GM12878 (cell line): ENCODE results near the gene TIGD4.

Experiments used
- BMI1 ChIP-seq: fragments of 450-650 bp; IDR thresholded peaks from 2 replicates; pipeline ENCODE4 v1.6.1; 2016; ENCODE audit warnings: mild to moderate bottlenecking, moderate library complexity, borderline replicate concordance
- CREB1 ChIP-seq: IDR thresholded peaks from 2 replicates; pipeline ENCODE4 v1.6.1; 2012; ENCODE audit warnings: low read depth, mild to moderate bottlenecking, inconsistent platforms
- CTCF ChIP-seq, 3 experiments: IDR thresholded peaks in 2 of 3; conservative IDR thresholded peaks in 1 of 3; 2 replicates each; pipeline ENCODE4 v1.5.1; 2011; ENCODE audit warnings: low read depth in 3 of 3, low read length in 3 of 3, mild to moderate bottlenecking in 3 of 3, control low read depth in 2 of 3, moderate library complexity in 2 of 3, inconsistent platforms in 1 of 3, mixed read lengths in 1 of 3; ENCODE audit not compliant: control insufficient read depth in 2 of 3, insufficient read depth in 1 of 3; ENCODE audit errors: extremely low read depth in 1 of 3
- FOS ChIP-seq: IDR thresholded peaks from 3 replicates; pipeline ENCODE4 v1.6.1; 2011; ENCODE audit warnings: borderline replicate concordance; ENCODE audit not compliant: insufficient read length; ENCODE audit errors: extremely low read depth
- RELA ChIP-seq: fragments of 450-650 bp; IDR thresholded peaks from 2 replicates; pipeline ENCODE4 v1.8.0; 2014; ENCODE audit warnings: borderline replicate concordance; ENCODE audit not compliant: partially characterized antibody
- ZNF622 ChIP-seq: fragments of 450-650 bp; IDR thresholded peaks from 2 replicates; pipeline ENCODE4 v1.6.1; 2017; ENCODE audit warnings: mild to moderate bottlenecking, inconsistent platforms

GRCh38 chr4:152738827-152739226 lies 40.7 kb downstream of the TIGD4 start:
- TF ChIP-seq BMI1 (no peak), CTCF (IDR thresholded peaks at IDR 0.05 in 2 of 3, conservative IDR thresholded peaks at IDR 0.05 in 1 of 3; ENCODE audit: control insufficient read depth in 2 of 3, extremely low read depth in 1 of 3, insufficient read depth in 1 of 3, low read depth in 3 of 3, low read length in 3 of 3) (no peak), RELA (no peak), CREB1 (no peak), ZNF622 (no peak), FOS (no peak)
